ENCODE data around the gene NFIB. TPM values are rescaled to one million over a fixed set of nuclear protein-coding genes. Genes with fewer than 3 reads are reported as not detected.

Gene NFIB
- total RNA-seq, 1 donor from 2014 or later, result 1.5 TPM

GRCh38 chr9:14249527-14249926 lies 64.4 kb downstream of the NFIB start:
- H3K4me1 Mint-ChIP-seq (ENCODE audit: low read depth, unreplicated experiment), result no peaks in the 10 kb centered on the region
- no peak overlapping the region for H3K27ac Mint-ChIP-seq (ENCODE audit: unreplicated experiment)
- no peak overlapping the region for H3K4me3 Mint-ChIP-seq (ENCODE audit: unreplicated experiment)
- no peaks in the 10 kb centered on the region for H3K36me3 Mint-ChIP-seq (ENCODE audit: unreplicated experiment)
- H3K9me3 Mint-ChIP-seq (ENCODE audit: unreplicated experiment), result no peaks in the 10 kb centered on the region
- H3K27me3 Mint-ChIP-seq (ENCODE audit: unreplicated experiment), result no peaks in the 10 kb centered on the region
- no peak for TF ChIP-seq CTCF (IDR thresholded peaks at IDR 0.05; ENCODE audit: partially characterized antibody, unreplicated experiment)
- no peak for DNase-seq

GRCh38 chr9:14248149-14248548 lies 65.8 kb downstream of the NFIB start:
- TF ChIP-seq CTCF (IDR thresholded peaks at IDR 0.05; ENCODE audit: partially characterized antibody, unreplicated experiment), result no peak
- no peaks in the 10 kb centered on the region for H3K36me3 Mint-ChIP-seq (ENCODE audit: unreplicated experiment)
- H3K4me3 Mint-ChIP-seq (ENCODE audit: unreplicated experiment), result no peak overlapping the region
- H3K4me1 Mint-ChIP-seq (ENCODE audit: low read depth, unreplicated experiment), result no peaks in the 10 kb centered on the region
- H3K27ac Mint-ChIP-seq (ENCODE audit: unreplicated experiment), result no peak overlapping the region
- no peak for DNase-seq
- H3K27me3 Mint-ChIP-seq (ENCODE audit: unreplicated experiment), result no peaks in the 10 kb centered on the region
- no peaks in the 10 kb centered on the region for H3K9me3 Mint-ChIP-seq (ENCODE audit: unreplicated experiment)

GRCh38 chr9:14247577-14247976 lies 66.4 kb downstream of the NFIB start:
- TF ChIP-seq CTCF (IDR thresholded peaks at IDR 0.05; ENCODE audit: partially characterized antibody, unreplicated experiment), result no peak
- Mint-ChIP-seq H3K36me3 (ENCODE audit: unreplicated experiment) (no peaks in the 10 kb centered on the region), H3K9me3 (ENCODE audit: unreplicated experiment) (no peaks in the 10 kb centered on the region), H3K4me1 (ENCODE audit: low read depth, unreplicated experiment) (no peaks in the 10 kb centered on the region), H3K27me3 (ENCODE audit: unreplicated experiment) (no peaks in the 10 kb centered on the region), H3K27ac (ENCODE audit: unreplicated experiment) (no peak overlapping the region), H3K4me3 (ENCODE audit: unreplicated experiment) (no peak overlapping the region)
- no peak for DNase-seq

GRCh38 chr9:14246951-14247350 lies 67.0 kb downstream of the NFIB start:
- no peak for TF ChIP-seq CTCF (IDR thresholded peaks at IDR 0.05; ENCODE audit: partially characterized antibody, unreplicated experiment)
- Mint-ChIP-seq H3K4me3 (ENCODE audit: unreplicated experiment) (no peak overlapping the region), H3K27ac (ENCODE audit: unreplicated experiment) (no peak overlapping the region), H3K36me3 (ENCODE audit: unreplicated experiment) (no peaks in the 10 kb centered on the region), H3K9me3 (ENCODE audit: unreplicated experiment) (no peaks in the 10 kb centered on the region), H3K4me1 (ENCODE audit: low read depth, unreplicated experiment) (no peaks in the 10 kb centered on the region), H3K27me3 (ENCODE audit: unreplicated experiment) (no peaks in the 10 kb centered on the region)
- no peak for DNase-seq

- no peaks in the 10 kb centered on the region for H3K36me3 Mint-ChIP-seq (ENCODE audit: unreplicated experiment)
- no peak for DNase-seq
- TF ChIP-seq CTCF (IDR thresholded peaks at IDR 0.05; ENCODE audit: partially characterized antibody, unreplicated experiment), result no peak
- H3K4me3 Mint-ChIP-seq (ENCODE audit: unreplicated experiment), result no peak overlapping the region
- H3K4me1 Mint-ChIP-seq (ENCODE audit: low read depth, unreplicated experiment), result no peaks in the 10 kb centered on the region
- no peaks in the 10 kb centered on the region for H3K9me3 Mint-ChIP-seq (ENCODE audit: unreplicated experiment)
- no peaks in the 10 kb centered on the region for H3K27me3 Mint-ChIP-seq (ENCODE audit: unreplicated experiment)
- no peak overlapping the region for H3K27ac Mint-ChIP-seq (ENCODE audit: unreplicated experiment)
Measured at GRCh38 chr9:14245901-14246525, 67.9 kb downstream of the NFIB start.

All from glutamatergic neuron (in vitro differentiated cells).